Measurements from ENCODE around the gene TTPAL. TPM values are rescaled to one million over a fixed set of nuclear protein-coding genes. Genes with fewer than 3 reads are reported as not detected.

Gene TTPAL
- total RNA-seq, 2 experiments from 2014 or later: 5.6 to 18.8 TPM

GRCh38 chr20:44442298-44443070 lies 33.2 kb upstream of the TTPAL start:
- CTCF ChIA-PET (ENCODE audit: unreplicated experiment): no interaction called here
- POLR2A ChIA-PET: no interaction called here
- BruUV-seq (replicated peaks): no TSS peak

GRCh38 chr20:44445742-44446710 lies 29.6 kb upstream of the TTPAL start:
- Histone ChIP-seq H2AFZ (ENCODE audit: low read length) (no peak overlapping the region), H3K27ac (ENCODE audit: low read depth, low read length, poor library complexity, severe bottlenecking) (no peak overlapping the region), H3K9me2 (ENCODE audit: insufficient read depth, low read length) (no peaks in the 10 kb centered on the region), H3K4me3 (ENCODE audit: low read depth, low read length, poor library complexity, severe bottlenecking) (no peak overlapping the region), H3K4me2 (ENCODE audit: low read length) (no peak overlapping the region), H4K20me1 (ENCODE audit: insufficient read depth, low read length) (no peaks in the 10 kb centered on the region), H3K79me2 (ENCODE audit: insufficient read depth, low read depth, low read length) (no peaks in the 10 kb centered on the region), H3K36me3 (ENCODE audit: insufficient read depth, low read length) (no peaks in the 10 kb centered on the region), H3K4me1 (ENCODE audit: insufficient read depth, low read length, poor library complexity, severe bottlenecking) (no peaks in the 10 kb centered on the region), H3K9me3 (ENCODE audit: low read length) (no peaks in the 10 kb centered on the region)
- TF ChIP-seq EZH2phosphoT487 (IDR thresholded peaks at IDR 0.05; ENCODE audit: borderline replicate concordance, low read depth, low read length) (no peak), CTCF (conservative IDR thresholded peaks at IDR 0.05; ENCODE audit: low read length) (no peak)
- DNase-seq (ENCODE audit: low spot score): no peak
- ChIA-PET POLR2A (no interaction called here), CTCF (ENCODE audit: unreplicated experiment) (no interaction called here)
- BruUV-seq (replicated peaks): no TSS peak
- intact Hi-C loops (cut with micrococcal nuclease; ENCODE audit: unreplicated experiment): no loop called here

More at GRCh38 chr20:44442298-44443070, 33.2 kb upstream of the TTPAL start:
- no peak for DNase-seq (ENCODE audit: low spot score)
- no peaks in the 10 kb centered on the region for H3K36me3 ChIP-seq (ENCODE audit: insufficient read depth, low read length)
- no peak overlapping the region for H3K4me3 ChIP-seq (ENCODE audit: low read depth, low read length, poor library complexity, severe bottlenecking)
- no peaks in the 10 kb centered on the region for H3K9me2 ChIP-seq (ENCODE audit: insufficient read depth, low read length)
- H3K4me2 ChIP-seq (ENCODE audit: low read length): no peak overlapping the region
- TF ChIP-seq EZH2phosphoT487 (IDR thresholded peaks at IDR 0.05; ENCODE audit: borderline replicate concordance, low read depth, low read length) (no peak), CTCF (conservative IDR thresholded peaks at IDR 0.05; ENCODE audit: low read length) (no peak)
- no peaks in the 10 kb centered on the region; the same call in 1 of the 2 replicates for H3K79me2 ChIP-seq (ENCODE audit: insufficient read depth, low read depth, low read length)
- intact Hi-C loops (cut with micrococcal nuclease; ENCODE audit: unreplicated experiment): no loop called here
- no peak overlapping the region for H2AFZ ChIP-seq (ENCODE audit: low read length)
- H3K4me1 ChIP-seq (ENCODE audit: insufficient read depth, low read length, poor library complexity, severe bottlenecking): no peaks in the 10 kb centered on the region
- H4K20me1 ChIP-seq (ENCODE audit: insufficient read depth, low read length): no peaks in the 10 kb centered on the region
- no peaks in the 10 kb centered on the region for H3K9me3 ChIP-seq (ENCODE audit: low read length)
- no peak overlapping the region for H3K27ac ChIP-seq (ENCODE audit: low read depth, low read length, poor library complexity, severe bottlenecking)
